ENCODE data around the gene SETD4.
A peak's percentile ranks its signal among the peaks of the same experiment; 100 is the strongest.

The SETD4 gene

DNA sequence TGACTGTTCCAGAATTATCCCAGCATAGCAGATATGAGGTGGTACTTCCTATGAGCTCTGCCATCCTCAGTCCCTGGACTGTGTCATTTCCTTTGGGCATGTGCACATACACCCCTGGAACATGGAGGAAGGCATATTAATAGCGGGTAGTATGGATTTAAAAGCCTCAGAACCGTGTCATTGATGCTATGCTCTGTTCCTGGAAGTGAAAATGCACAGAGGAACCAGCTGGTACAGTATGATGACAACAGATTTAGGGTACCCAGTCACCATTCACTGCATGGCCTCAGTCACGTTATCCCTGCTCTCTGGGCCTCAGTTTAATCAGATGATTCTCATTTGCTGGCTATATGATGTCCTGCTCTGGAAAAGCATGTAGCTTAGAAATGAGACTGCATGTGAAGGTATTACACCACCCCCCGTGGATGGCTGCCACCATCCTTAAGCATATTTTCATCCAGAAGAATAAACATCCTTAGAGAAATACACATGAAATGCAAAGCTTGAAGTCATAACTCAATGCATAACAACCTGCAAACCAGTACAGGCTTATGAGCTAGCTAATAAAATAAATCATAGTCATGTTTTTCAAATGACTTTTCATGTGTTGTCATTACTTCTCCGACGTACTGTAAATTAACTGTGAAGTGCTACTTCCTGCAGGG lies 37.8 kb downstream of the SETD4 start:
- DNase-seq (ENCODE audit: low read depth) = no peak
- no peak overlapping the region for H3K4me3 ChIP-seq (ENCODE audit: control insufficient read depth, low read depth, low read length)
- TF ChIP-seq, protein P1, sequence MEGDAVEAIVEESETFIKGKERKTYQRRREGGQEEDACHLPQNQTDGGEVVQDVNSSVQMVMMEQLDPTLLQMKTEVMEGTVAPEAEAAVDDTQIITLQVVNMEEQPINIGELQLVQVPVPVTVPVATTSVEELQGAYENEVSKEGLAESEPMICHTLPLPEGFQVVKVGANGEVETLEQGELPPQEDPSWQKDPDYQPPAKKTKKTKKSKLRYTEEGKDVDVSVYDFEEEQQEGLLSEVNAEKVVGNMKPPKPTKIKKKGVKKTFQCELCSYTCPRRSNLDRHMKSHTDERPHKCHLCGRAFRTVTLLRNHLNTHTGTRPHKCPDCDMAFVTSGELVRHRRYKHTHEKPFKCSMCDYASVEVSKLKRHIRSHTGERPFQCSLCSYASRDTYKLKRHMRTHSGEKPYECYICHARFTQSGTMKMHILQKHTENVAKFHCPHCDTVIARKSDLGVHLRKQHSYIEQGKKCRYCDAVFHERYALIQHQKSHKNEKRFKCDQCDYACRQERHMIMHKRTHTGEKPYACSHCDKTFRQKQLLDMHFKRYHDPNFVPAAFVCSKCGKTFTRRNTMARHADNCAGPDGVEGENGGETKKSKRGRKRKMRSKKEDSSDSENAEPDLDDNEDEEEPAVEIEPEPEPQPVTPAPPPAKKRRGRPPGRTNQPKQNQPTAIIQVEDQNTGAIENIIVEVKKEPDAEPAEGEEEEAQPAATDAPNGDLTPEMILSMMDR (conservative IDR thresholded peaks at IDR 0.05; ENCODE audit: control insufficient read depth, insufficient read depth, low read depth, low read length) = no peak

DNA sequence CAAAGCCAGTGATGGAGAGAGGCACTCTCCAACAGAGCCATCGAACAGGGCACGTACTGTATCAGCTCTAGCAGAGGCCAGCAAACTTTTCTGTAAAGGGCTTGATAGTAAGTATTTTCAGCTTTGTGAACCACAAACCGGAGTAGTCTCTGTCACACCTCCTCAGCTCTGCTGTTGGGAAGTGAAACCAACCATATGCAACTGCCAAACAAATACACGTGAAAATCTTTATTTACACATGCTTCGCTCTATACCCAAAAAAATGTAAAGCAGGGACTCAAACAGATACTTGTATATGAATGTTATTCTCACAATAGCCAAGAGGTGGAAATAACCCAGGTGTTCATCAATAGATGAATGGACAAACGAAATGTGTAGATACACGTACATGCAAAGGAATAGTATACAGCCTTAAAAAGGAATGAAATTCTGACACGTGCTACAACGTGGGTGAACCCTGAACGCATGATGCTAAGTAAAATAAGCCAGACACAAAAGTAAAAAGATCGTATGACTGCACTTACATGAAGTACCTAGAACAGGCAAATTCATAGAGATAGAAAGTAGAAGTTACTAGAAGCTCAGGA lies 39.0 kb downstream of the SETD4 start:
- DNase-seq (ENCODE audit: low read depth) = no peak
- TF ChIP-seq, protein P1 (conservative IDR thresholded peaks at IDR 0.05; ENCODE audit: control insufficient read depth, insufficient read depth, low read depth, low read length) = no peak
- H3K4me3 ChIP-seq (ENCODE audit: control insufficient read depth, low read depth, low read length) = no peak overlapping the region

DNA sequence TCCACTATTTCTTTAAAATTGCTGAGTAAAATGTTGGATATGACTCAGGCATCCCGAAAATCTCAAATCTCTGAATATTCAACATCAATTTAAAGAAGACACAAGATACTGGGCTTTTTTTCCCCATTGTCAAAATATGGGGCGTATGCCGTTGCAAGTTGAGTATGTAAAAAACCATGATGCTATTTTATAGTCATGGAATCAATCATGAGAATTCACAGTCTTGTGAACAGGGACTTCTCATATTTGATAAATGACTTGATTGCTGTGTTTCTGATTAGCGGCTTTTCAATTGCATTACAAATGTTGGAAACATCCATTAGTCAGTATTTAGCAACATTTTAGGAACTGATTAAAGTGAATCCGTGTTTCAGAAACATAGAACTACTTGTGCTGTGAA lies 45.3 kb downstream of the SETD4 start:
- no peak overlapping the region for H3K4me3 ChIP-seq (ENCODE audit: control insufficient read depth, low read depth, low read length)
- TF ChIP-seq, protein P1 (conservative IDR thresholded peaks at IDR 0.05; ENCODE audit: control insufficient read depth, insufficient read depth, low read depth, low read length) = no peak
- DNase-seq (ENCODE audit: low read depth) = peak; percentile 74

DNA sequence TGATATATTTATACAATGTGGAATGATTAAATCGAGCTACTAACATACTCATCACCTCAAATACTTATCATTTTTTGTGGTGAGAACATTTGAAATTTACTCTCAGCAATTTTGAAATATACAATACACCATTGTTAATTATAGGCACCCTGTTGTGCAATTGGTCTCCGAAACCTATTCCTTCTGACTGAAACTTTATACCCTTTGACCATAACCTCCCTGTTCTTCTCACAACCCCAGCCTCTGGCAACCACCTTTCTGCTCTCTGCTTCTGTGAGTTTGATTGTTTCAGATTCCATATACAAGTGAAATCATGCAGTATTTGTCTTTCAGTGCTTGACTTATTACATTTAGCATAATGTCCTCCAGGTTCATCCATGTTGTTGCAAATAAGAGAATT lies 49.5 kb downstream of the SETD4 start:
- TF ChIP-seq, protein P1 (conservative IDR thresholded peaks at IDR 0.05; ENCODE audit: control insufficient read depth, insufficient read depth, low read depth, low read length) = no peak
- no peak overlapping the region for H3K4me3 ChIP-seq (ENCODE audit: control insufficient read depth, low read depth, low read length)
- DNase-seq (ENCODE audit: low read depth) = no peak

DNA sequence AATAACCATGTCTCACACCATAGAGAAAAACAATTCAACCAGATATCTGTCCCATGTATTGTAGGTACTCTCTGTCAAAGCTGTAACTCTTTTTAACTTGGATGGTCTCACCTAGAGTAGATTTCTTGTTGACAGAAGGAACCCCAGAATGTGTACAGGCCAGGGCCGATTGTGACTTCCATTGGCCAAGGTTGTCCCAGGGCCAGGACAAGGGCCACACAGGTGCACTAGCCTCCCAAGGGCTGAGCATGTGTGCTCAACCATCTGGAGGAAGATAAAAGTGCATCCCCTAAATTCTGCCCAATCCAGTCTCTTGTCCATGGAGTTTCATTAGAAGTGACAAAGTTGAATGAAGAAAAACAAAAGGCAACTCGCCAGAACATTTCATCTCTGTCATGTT lies 51.8 kb downstream of the SETD4 start:
- TF ChIP-seq, protein P1 (conservative IDR thresholded peaks at IDR 0.05; ENCODE audit: control insufficient read depth, insufficient read depth, low read depth, low read length) = no peak
- no peak overlapping the region for H3K4me3 ChIP-seq (ENCODE audit: control insufficient read depth, low read depth, low read length)
- no peak for DNase-seq (ENCODE audit: low read depth)

DNA sequence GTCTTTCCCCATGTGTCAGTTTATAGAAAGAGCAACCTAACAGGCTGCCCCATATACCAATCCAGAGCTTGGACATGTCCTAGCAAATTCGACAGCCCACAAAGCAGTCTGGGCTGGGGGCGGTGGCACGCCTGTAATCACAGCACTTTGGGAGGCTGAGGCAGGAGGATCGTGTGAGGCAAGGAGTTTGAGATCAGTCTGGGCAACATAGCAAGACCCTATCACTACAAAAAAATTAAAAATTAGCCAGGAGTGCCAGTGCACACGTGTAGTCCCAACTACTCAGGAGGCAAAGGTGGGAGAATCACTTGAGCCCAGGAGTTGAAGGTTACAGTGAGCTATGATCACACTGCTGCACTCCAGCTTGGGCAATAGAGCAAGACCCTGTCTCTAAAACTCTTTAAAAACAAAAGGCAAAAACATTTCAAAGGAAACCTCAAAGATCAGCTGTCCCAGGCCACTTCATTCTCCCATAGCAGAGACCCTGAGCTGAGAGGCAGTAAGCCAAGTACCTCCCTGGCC lies 54.4 kb downstream of the SETD4 start:
- no peak for DNase-seq (ENCODE audit: low read depth)
- peak overlapping the region; percentile 46 for H3K4me3 ChIP-seq (ENCODE audit: control insufficient read depth, low read depth, low read length)
- TF ChIP-seq, protein P1 (conservative IDR thresholded peaks at IDR 0.05; ENCODE audit: control insufficient read depth, insufficient read depth, low read depth, low read length) = no peak
